Stomach (tissue), 9 donors: Measurements from ENCODE around the gene CLRN2. TPM values are rescaled to one million over a fixed set of nuclear protein-coding genes. Genes with fewer than 3 reads are reported as not detected.
A peak's percentile ranks its signal among the peaks of the same experiment; 100 is the strongest.

Experiments
- DNase-seq, 2 donors: peaks; one replicate each; pipeline versions ENCODE4 v3.0.0 to v3.0.0-alpha.2; 2013 to 2019
- H3K27ac ChIP-seq, 5 donors: fragments of 200-600 bp in 4 of 5; sonication (generic) in 4 of 5; one replicate each; pipeline ENCODE4 v1.5.1; 2013 to 2019; ENCODE audit warnings: mild to moderate bottlenecking in 1 of 5, moderate library complexity in 1 of 5
- H3K27me3 ChIP-seq, 3 donors: fragments of 200-600 bp; sonication (generic); one replicate each; pipeline ENCODE4 v1.5.1; 2017 to 2019; ENCODE audit warnings: mixed run types in 1 of 3
- H3K36me3 ChIP-seq, 4 donors: fragments of 200-600 bp; sonication (generic); 1 replicate in 3 of 4; 2 replicates in 1 of 4; pipeline ENCODE4 v1.5.1; 2016 to 2019
- H3K4me1 ChIP-seq, 4 donors: fragments of 200-600 bp; sonication (generic); one replicate each; pipeline ENCODE4 v1.5.1; 2016 to 2019
- H3K4me3 ChIP-seq, 4 donors: fragments of 200-600 bp; sonication (generic) in 3 of 4; one replicate each; pipeline ENCODE4 v1.5.1; 2016 to 2019; ENCODE audit warnings: mild to moderate bottlenecking in 1 of 4
- H3K9me3 ChIP-seq, 4 donors: fragments of 200-600 bp; sonication (generic); one replicate each; pipeline ENCODE4 v1.5.1; 2016 to 2019
- CTCF ChIP-seq, 7 experiments: fragments of 450-650 bp in 4 of 7; fragments of 200-600 bp in 3 of 7; sonication (generic) in 3 of 7; IDR thresholded peaks; one replicate each; pipeline ENCODE4 v1.5.1; 2016 to 2019; ENCODE audit warnings: antibody characterized with exemption in 7 of 7, control low read depth in 2 of 7, mild to moderate bottlenecking in 1 of 7
- EP300 ChIP-seq: sonication (generic); formaldehyde crosslinking; IDR thresholded peaks from one replicate; pipeline ENCODE4 v1.6.1; 2017; ENCODE audit warnings: antibody characterized with exemption
- POLR2A ChIP-seq, 4 donors: fragments of 450-650 bp; IDR thresholded peaks; one replicate each; pipeline ENCODE4 v1.6.1; 2016; ENCODE audit warnings: antibody characterized with exemption in 4 of 4, control low read depth in 2 of 4, mild to moderate bottlenecking in 1 of 4, moderate library complexity in 1 of 4
- POLR2AphosphoS5 ChIP-seq, 3 donors: sonication (generic); formaldehyde crosslinking; IDR thresholded peaks; one replicate each; pipeline ENCODE4 v1.6.1; 2016; ENCODE audit warnings: antibody characterized with exemption in 3 of 3
- WGBS, 5 donors: extraction: QIAGEN DNeasy Blood & Tissue Kit in 3 of 5; methylation state at CpG; one replicate each; pipeline versions ENCODE4 v1.1.5 to v1.1.7; 2013 to 2018; 5-methylcytosine and 5-hydroxymethylcytosine counted together
- intact Hi-C: fragments of 100-400 bp; cut with DNase I; formaldehyde crosslinking; loops from one replicate; pipeline ENCODE4 v1.15.1; 2023; ENCODE audit warnings: low total_unique reads
- polyA plus RNA-seq, 3 donors: library from polyadenylated mRNA; stranded (reverse); fragments of 200-250 nt; gene quantifications; one replicate each; pipeline ENCODE4 v1.2.3, GENCODE V29; 2013
- total RNA-seq, 5 donors: library from RNA; depleted of rRNA; stranded (reverse); fragments of >200 nt; gene quantifications; one replicate each; pipeline versions ENCODE4 v1.1.0 to v1.2.3, GENCODE V29; 2014 to 2016
- donor health status: healthy with polysubstance abuse.
- donor health status: Bipolar disorder and iron deficiency.
- donor health status: healthy.

Gene CLRN2
- total and polyA plus RNA-seq, 8 donors, result not detected

GRCh38 chr4:17552427-17552826, 37.5 kb downstream of the CLRN2 start:
- Histone ChIP-seq H3K4me1 (no peaks in the 10 kb centered on the region), H3K27ac (no peak overlapping the region), H3K27me3 (peaks cover 0 to 24% (median 0%) of the 10 kb centered on the region in 3 donors), H3K36me3 (no peaks in the 10 kb centered on the region), H3K4me3 (no peak overlapping the region), H3K9me3 (no peaks in the 10 kb centered on the region)
- intact Hi-C loops, result no loop called here
- TF ChIP-seq EP300, result no peak
- TF ChIP-seq POLR2A (IDR thresholded peaks at IDR 0.05), result no peak
- TF ChIP-seq POLR2AphosphoS5 (IDR thresholded peaks at IDR 0.05), result no peak
- no peak for TF ChIP-seq CTCF (IDR thresholded peaks at IDR 0.05)
- WGBS, 5 donors, result 22 to 41% (median 22%) methylated on average over 5 of the region's 5 CpGs
- peak in 1 of 2 donors; percentile 19 for DNase-seq

GRCh38 chr4:17554568-17554967, 39.6 kb downstream of the CLRN2 start:
- Histone ChIP-seq H3K27me3 (peaks cover 0 to 24% (median 0%) of the 10 kb centered on the region in 3 donors), H3K9me3 (no peaks in the 10 kb centered on the region), H3K4me3 (no peak overlapping the region), H3K27ac (no peak overlapping the region), H3K36me3 (no peaks in the 10 kb centered on the region), H3K4me1 (no peaks in the 10 kb centered on the region)
- intact Hi-C loops, result no loop called here
- WGBS, 5 donors, result 63 to 82% (median 68%) methylated on average over 4 of the region's 4 CpGs
- no peak for DNase-seq
- no peak for TF ChIP-seq POLR2AphosphoS5 (IDR thresholded peaks at IDR 0.05)
- TF ChIP-seq POLR2A (IDR thresholded peaks at IDR 0.05), result no peak
- no peak for TF ChIP-seq CTCF (IDR thresholded peaks at IDR 0.05)
- TF ChIP-seq EP300, result no peak

- no peak for TF ChIP-seq CTCF (IDR thresholded peaks at IDR 0.05)
- H3K9me3 ChIP-seq, result no peaks in the 10 kb centered on the region
- intact Hi-C loops, result no loop called here
- no peak for DNase-seq
- no peak overlapping the region for H3K4me3 ChIP-seq
- H3K27me3 ChIP-seq, result peaks cover 0 to 26% (median 0%) of the 10 kb centered on the region in 3 donors
- no peak overlapping the region for H3K27ac ChIP-seq
- H3K36me3 ChIP-seq, result no peaks in the 10 kb centered on the region
- H3K4me1 ChIP-seq, result no peaks in the 10 kb centered on the region
Observed at GRCh38 chr4:17556498-17556897, 41.5 kb downstream of the CLRN2 start.

- TF ChIP-seq CTCF (IDR thresholded peaks at IDR 0.05), result no peak
- no peak for TF ChIP-seq EP300
- no peak for TF ChIP-seq POLR2AphosphoS5 (IDR thresholded peaks at IDR 0.05)
- TF ChIP-seq POLR2A (IDR thresholded peaks at IDR 0.05), result no peak
Observed at GRCh38 chr4:17557880-17558279, 42.9 kb downstream of the CLRN2 start.

More at GRCh38 chr4:17557880-17558279, 42.9 kb downstream of the CLRN2 start:
- H3K27me3 ChIP-seq, result peaks cover 0 to 21% (median 0%) of the 10 kb centered on the region in 3 donors
- H3K4me1 ChIP-seq, result no peaks in the 10 kb centered on the region
- WGBS, 5 donors, result 37 to 55% (median 39%) methylated on average over 5 of the region's 5 CpGs
- intact Hi-C loops, result no loop called here
- H3K9me3 ChIP-seq, result no peaks in the 10 kb centered on the region
- H3K36me3 ChIP-seq, result no peaks in the 10 kb centered on the region
- DNase-seq, result no peak
- H3K27ac ChIP-seq, result no peak overlapping the region
- no peak overlapping the region for H3K4me3 ChIP-seq
